Skeletal muscle satellite cell (primary cell): Measurements from ENCODE around the gene SERPINA6.

Experiments
- H3K27me3 ChIP-seq: 2 replicates; pipeline ENCODE4 v1.7.0; 2013; ENCODE audit warnings: low read length; ENCODE audit not compliant: control insufficient read depth, insufficient read depth
- H3K36me3 ChIP-seq: 2 replicates; pipeline ENCODE4 v1.7.0; 2013; ENCODE audit warnings: mild to moderate bottlenecking, control low read depth, low read length; ENCODE audit not compliant: insufficient read depth
- H3K4me1 ChIP-seq: 2 replicates; pipeline ENCODE4 v1.7.0; 2013; ENCODE audit warnings: low read length; ENCODE audit not compliant: control insufficient read depth, insufficient read depth
- H3K4me2 ChIP-seq: 2 replicates; pipeline ENCODE4 v1.7.0; 2013; ENCODE audit warnings: mild to moderate bottlenecking, low read length
- H3K4me3 ChIP-seq: 2 replicates; pipeline ENCODE4 v1.7.0; 2013; ENCODE audit warnings: low read length
- H3K9ac ChIP-seq: 2 replicates; pipeline ENCODE4 v1.7.0; 2013; ENCODE audit warnings: mild to moderate bottlenecking, low read depth, low read length, moderate library complexity
- H3K9me3 ChIP-seq: replicated peaks from 2 replicates; pipeline ENCODE4 v1.7.0; 2013; ENCODE audit warnings: mild to moderate bottlenecking, control low read depth, low read length

The SERPINA6 gene

GRCh38 chr14:94314890-94315289 lies 8.2 kb downstream of the SERPINA6 start:
- Histone ChIP-seq H3K9ac (no peak overlapping the region), H3K27me3 (no peaks in the 10 kb centered on the region), H3K4me2 (no peak overlapping the region), H3K4me1 (peaks cover 4% of the 10 kb centered on the region), H3K4me3 (no peak overlapping the region), H3K9me3 (no peaks in the 10 kb centered on the region), H3K36me3 (no peaks in the 10 kb centered on the region)

- Histone ChIP-seq H3K4me3 (no peak overlapping the region), H3K9me3 (no peaks in the 10 kb centered on the region), H3K4me2 (no peak overlapping the region), H3K4me1 (peaks cover 4% of the 10 kb centered on the region), H3K9ac (no peak overlapping the region), H3K27me3 (no peaks in the 10 kb centered on the region), H3K36me3 (no peaks in the 10 kb centered on the region)
Measured at GRCh38 chr14:94313991-94314655, 9.0 kb downstream of the SERPINA6 start.

- H3K4me2 ChIP-seq: no peak overlapping the region
- H3K9ac ChIP-seq: no peak overlapping the region
- H3K9me3 ChIP-seq: peaks cover 4% of the 10 kb centered on the region
- no peaks in the 10 kb centered on the region for H3K27me3 ChIP-seq
- H3K36me3 ChIP-seq: no peaks in the 10 kb centered on the region
- peaks cover 4% of the 10 kb centered on the region for H3K4me1 ChIP-seq
- H3K4me3 ChIP-seq: no peak overlapping the region
Measured at GRCh38 chr14:94312481-94313246, 10.5 kb downstream of the SERPINA6 start.

GRCh38 chr14:94310248-94310647 lies 12.9 kb downstream of the SERPINA6 start:
- H3K27me3 ChIP-seq: no peaks in the 10 kb centered on the region
- H3K4me1 ChIP-seq: peaks cover 4% of the 10 kb centered on the region
- no peak overlapping the region for H3K4me2 ChIP-seq
- no peaks in the 10 kb centered on the region for H3K36me3 ChIP-seq
- no peak overlapping the region for H3K4me3 ChIP-seq
- no peak overlapping the region for H3K9ac ChIP-seq
- H3K9me3 ChIP-seq: peaks cover 7% of the 10 kb centered on the region

GRCh38 chr14:94309721-94310120 lies 13.4 kb downstream of the SERPINA6 start:
- H3K36me3 ChIP-seq: no peaks in the 10 kb centered on the region
- H3K4me1 ChIP-seq: peaks cover 4% of the 10 kb centered on the region
- H3K9ac ChIP-seq: no peak overlapping the region
- no peaks in the 10 kb centered on the region for H3K27me3 ChIP-seq
- H3K9me3 ChIP-seq: peaks cover 7% of the 10 kb centered on the region
- H3K4me3 ChIP-seq: no peak overlapping the region
- H3K4me2 ChIP-seq: no peak overlapping the region

GRCh38 chr14:94307410-94307992 lies 15.6 kb downstream of the SERPINA6 start:
- Histone ChIP-seq H3K4me1 (no peaks in the 10 kb centered on the region), H3K9me3 (peaks cover 7% of the 10 kb centered on the region), H3K27me3 (no peaks in the 10 kb centered on the region), H3K9ac (no peak overlapping the region), H3K36me3 (no peaks in the 10 kb centered on the region), H3K4me3 (no peak overlapping the region), H3K4me2 (no peak overlapping the region)

GRCh38 chr14:94306047-94306978 lies 16.8 kb downstream of the SERPINA6 start:
- H3K9ac ChIP-seq: no peak overlapping the region
- H3K4me3 ChIP-seq: no peak overlapping the region
- H3K36me3 ChIP-seq: no peaks in the 10 kb centered on the region
- H3K9me3 ChIP-seq: peaks cover 7% of the 10 kb centered on the region
- no peak overlapping the region for H3K4me2 ChIP-seq
- H3K4me1 ChIP-seq: no peaks in the 10 kb centered on the region
- H3K27me3 ChIP-seq: no peaks in the 10 kb centered on the region

- Histone ChIP-seq H3K9ac (no peak overlapping the region), H3K4me3 (no peak overlapping the region), H3K27me3 (no peaks in the 10 kb centered on the region), H3K9me3 (peaks cover 7% of the 10 kb centered on the region), H3K36me3 (no peaks in the 10 kb centered on the region), H3K4me2 (no peak overlapping the region), H3K4me1 (no peaks in the 10 kb centered on the region)
Measured at GRCh38 chr14:94305620-94306019, 17.5 kb downstream of the SERPINA6 start.

- Histone ChIP-seq H3K4me1 (no peaks in the 10 kb centered on the region), H3K9ac (no peak overlapping the region), H3K4me2 (no peak overlapping the region), H3K36me3 (no peaks in the 10 kb centered on the region), H3K9me3 (peaks cover 7% of the 10 kb centered on the region), H3K4me3 (no peak overlapping the region), H3K27me3 (no peaks in the 10 kb centered on the region)
Measured at GRCh38 chr14:94304243-94304642, 18.9 kb downstream of the SERPINA6 start.

GRCh38 chr14:94303111-94303510 lies 20.0 kb downstream of the SERPINA6 start:
- Histone ChIP-seq H3K4me1 (no peaks in the 10 kb centered on the region), H3K9ac (no peak overlapping the region), H3K27me3 (no peaks in the 10 kb centered on the region), H3K9me3 (peaks cover 7% of the 10 kb centered on the region), H3K4me2 (no peak overlapping the region), H3K36me3 (no peaks in the 10 kb centered on the region), H3K4me3 (no peak overlapping the region)

GRCh38 chr14:94298130-94298529 lies 25.0 kb downstream of the SERPINA6 start:
- H3K9ac ChIP-seq: no peak overlapping the region
- peaks cover 3% of the 10 kb centered on the region for H3K27me3 ChIP-seq
- no peaks in the 10 kb centered on the region for H3K9me3 ChIP-seq
- H3K4me3 ChIP-seq: no peak overlapping the region
- no peaks in the 10 kb centered on the region for H3K36me3 ChIP-seq
- H3K4me1 ChIP-seq: no peaks in the 10 kb centered on the region
- H3K4me2 ChIP-seq: no peak overlapping the region
